Vagina (tissue), 2 donors: ENCODE measurements around the gene TMPRSS4.

Source experiments
- POLR2A ChIP-seq, 2 donors: fragments of 450-650 bp; IDR thresholded peaks; one replicate each; pipeline ENCODE4 v1.6.1; 2017; ENCODE audit warnings: antibody characterized with exemption in 2 of 2, mild to moderate bottlenecking in 2 of 2, moderate library complexity in 2 of 2
- POLR2AphosphoS5 ChIP-seq, 2 donors: sonication (generic); formaldehyde crosslinking; IDR thresholded peaks; one replicate each; pipeline ENCODE4 v1.9.0; 2017; ENCODE audit warnings: antibody characterized with exemption in 2 of 2, mild to moderate bottlenecking in 2 of 2, low read depth in 1 of 2; ENCODE audit not compliant: insufficient read depth in 1 of 2
- TF ChIP-seq, protein P1 (sequence below), 3 experiments: fragments of 450-650 bp in 2 of 3; fragments of 200-600 bp in 1 of 3; sonication (generic) in 1 of 3; IDR thresholded peaks; one replicate each; pipeline ENCODE4 v1.5.1; 2017 to 2019; ENCODE audit warnings: antibody characterized with exemption in 3 of 3, mild to moderate bottlenecking in 2 of 3, moderate library complexity in 2 of 3

DNA sequence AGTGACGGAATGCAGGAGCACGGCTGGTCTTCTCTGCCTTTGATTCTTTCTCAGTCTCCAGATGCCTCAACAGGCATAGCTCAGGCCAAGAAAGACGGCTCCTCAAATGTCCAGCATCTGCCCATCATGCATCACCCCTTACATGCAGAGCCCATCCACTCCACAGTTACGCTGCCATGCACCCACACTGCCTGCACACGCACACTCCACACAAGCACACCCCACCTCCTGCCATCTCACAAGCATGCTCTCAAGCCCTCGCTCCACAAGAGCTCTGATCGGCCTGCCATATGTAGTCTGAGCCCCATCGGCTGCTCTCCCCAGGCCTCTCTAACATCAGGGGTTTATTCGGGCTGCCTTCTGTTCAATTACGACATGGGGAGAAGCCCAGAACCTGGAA lies 56.9 kb downstream of the TMPRSS4 start:
- TF ChIP-seq, protein P1, sequence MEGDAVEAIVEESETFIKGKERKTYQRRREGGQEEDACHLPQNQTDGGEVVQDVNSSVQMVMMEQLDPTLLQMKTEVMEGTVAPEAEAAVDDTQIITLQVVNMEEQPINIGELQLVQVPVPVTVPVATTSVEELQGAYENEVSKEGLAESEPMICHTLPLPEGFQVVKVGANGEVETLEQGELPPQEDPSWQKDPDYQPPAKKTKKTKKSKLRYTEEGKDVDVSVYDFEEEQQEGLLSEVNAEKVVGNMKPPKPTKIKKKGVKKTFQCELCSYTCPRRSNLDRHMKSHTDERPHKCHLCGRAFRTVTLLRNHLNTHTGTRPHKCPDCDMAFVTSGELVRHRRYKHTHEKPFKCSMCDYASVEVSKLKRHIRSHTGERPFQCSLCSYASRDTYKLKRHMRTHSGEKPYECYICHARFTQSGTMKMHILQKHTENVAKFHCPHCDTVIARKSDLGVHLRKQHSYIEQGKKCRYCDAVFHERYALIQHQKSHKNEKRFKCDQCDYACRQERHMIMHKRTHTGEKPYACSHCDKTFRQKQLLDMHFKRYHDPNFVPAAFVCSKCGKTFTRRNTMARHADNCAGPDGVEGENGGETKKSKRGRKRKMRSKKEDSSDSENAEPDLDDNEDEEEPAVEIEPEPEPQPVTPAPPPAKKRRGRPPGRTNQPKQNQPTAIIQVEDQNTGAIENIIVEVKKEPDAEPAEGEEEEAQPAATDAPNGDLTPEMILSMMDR (IDR thresholded peaks at IDR 0.05): no peak
- no peak for TF ChIP-seq POLR2A (IDR thresholded peaks at IDR 0.05)
- no peak for TF ChIP-seq POLR2AphosphoS5 (IDR thresholded peaks at IDR 0.05; ENCODE audit: insufficient read depth in 1 of 2, low read depth in 1 of 2)
